MG63 (cell line): Measurements from ENCODE around the gene TAS2R42. TPM values are rescaled to one million over a fixed set of nuclear protein-coding genes. Genes with fewer than 3 reads are reported as not detected.

Source experiments
- DNase-seq: peaks from one replicate; pipeline ENCODE4 v3.0.0-alpha.2; 2020
- H3K27me3 ChIP-seq: fragments of 250-450 bp; sonication (Bioruptor Pico); 2 replicates; pipeline ENCODE4 v1.5.1; 2020; ENCODE audit warnings: mild to moderate bottlenecking, moderate library complexity
- H3K36me3 ChIP-seq: fragments of 250-450 bp; sonication (Bioruptor Pico); 2 replicates; pipeline ENCODE4 v1.5.1; 2020; ENCODE audit warnings: mild to moderate bottlenecking, moderate library complexity
- H3K4me3 ChIP-seq: fragments of 250-450 bp; sonication (Bioruptor Pico); 2 replicates; pipeline ENCODE4 v1.5.1; 2020; ENCODE audit warnings: mild to moderate bottlenecking, moderate library complexity
- H3K9me3 ChIP-seq: fragments of 250-450 bp; sonication (Bioruptor Pico); 2 replicates; pipeline ENCODE4 v1.5.1; 2020; ENCODE audit warnings: mild to moderate bottlenecking, moderate library complexity
- total RNA-seq: library from RNA; depleted of rRNA; stranded (reverse); fragments of >200 nt; shearing (Covaris generic); gene quantifications from 2 replicates; pipeline ENCODE4 v1.2.3, GENCODE V29; 2014; ENCODE audit warnings: low replicate concordance; rRNA removed

Gene TAS2R42, protein sequence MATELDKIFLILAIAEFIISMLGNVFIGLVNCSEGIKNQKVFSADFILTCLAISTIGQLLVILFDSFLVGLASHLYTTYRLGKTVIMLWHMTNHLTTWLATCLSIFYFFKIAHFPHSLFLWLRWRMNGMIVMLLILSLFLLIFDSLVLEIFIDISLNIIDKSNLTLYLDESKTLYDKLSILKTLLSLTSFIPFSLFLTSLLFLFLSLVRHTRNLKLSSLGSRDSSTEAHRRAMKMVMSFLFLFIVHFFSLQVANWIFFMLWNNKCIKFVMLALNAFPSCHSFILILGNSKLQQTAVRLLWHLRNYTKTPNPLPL
- total RNA-seq: not detected in 2 replicates

GRCh38 chr12:11186837-11187236, at the start of gene TAS2R42:
TSS of gene TAS2R42 (minus strand) at chr12:11186937. CDS start at chr12:11186937, 0 bp downstream.
- no peak for DNase-seq
- no peak within 1 kb of the TSS for H3K4me3 ChIP-seq
- H3K27me3 ChIP-seq: peaks cover 6% of the 10 kb centered on the region
- no peaks in the 10 kb centered on the region for H3K9me3 ChIP-seq
- no peaks in the 10 kb centered on the region for H3K36me3 ChIP-seq

- Histone ChIP-seq H3K27me3 (peaks cover 5% of the 10 kb centered on the region; the same call in 1 of the 2 replicates), H3K9me3 (no peaks in the 10 kb centered on the region), H3K4me3 (no peak overlapping the region), H3K36me3 (no peaks in the 10 kb centered on the region)
- no peak for DNase-seq
Observed at GRCh38 chr12:11233532-11233931, 46.8 kb upstream of the TAS2R42 start.

GRCh38 chr12:11228296-11228879, 41.7 kb upstream of the TAS2R42 start:
- Histone ChIP-seq H3K36me3 (no peaks in the 10 kb centered on the region), H3K9me3 (no peaks in the 10 kb centered on the region), H3K27me3 (peaks cover 26% of the 10 kb centered on the region), H3K4me3 (no peak overlapping the region)
- peak; percentile 16 for DNase-seq

- no peaks in the 10 kb centered on the region; the same call in 1 of the 2 replicates for H3K9me3 ChIP-seq
- H3K4me3 ChIP-seq: no peak overlapping the region
- no peaks in the 10 kb centered on the region for H3K36me3 ChIP-seq
- peaks cover 29% of the 10 kb centered on the region for H3K27me3 ChIP-seq
- DNase-seq: no peak
Observed at GRCh38 chr12:11227373-11227772, 40.6 kb upstream of the TAS2R42 start.

DNA sequence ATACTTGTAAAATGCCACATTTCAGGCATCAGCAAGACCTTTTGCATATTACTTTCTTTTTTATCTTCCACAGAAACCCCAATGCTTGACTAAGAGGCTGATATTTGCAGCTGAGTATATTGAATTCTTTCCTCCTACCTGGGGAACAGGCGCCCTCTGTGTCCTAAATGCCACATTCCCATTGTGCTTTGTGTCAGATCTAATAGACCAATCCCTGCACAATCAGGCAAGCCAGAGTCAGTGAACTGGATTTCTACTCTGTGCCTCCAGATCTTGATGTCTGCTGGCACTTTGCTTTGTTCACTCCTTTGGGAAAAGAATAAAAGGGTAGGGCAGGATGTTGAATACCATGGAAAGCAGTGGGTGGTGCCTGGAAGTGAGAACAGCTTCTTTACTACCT, 22.4 kb upstream of the TAS2R42 start:
- Histone ChIP-seq H3K36me3 (no peaks in the 10 kb centered on the region), H3K4me3 (no peak overlapping the region), H3K9me3 (no peaks in the 10 kb centered on the region), H3K27me3 (no peaks in the 10 kb centered on the region; the same call in 1 of the 2 replicates)
- DNase-seq: no peak

GRCh38 chr12:11204173-11204572, 17.4 kb upstream of the TAS2R42 start:
- no peaks in the 10 kb centered on the region for H3K9me3 ChIP-seq
- no peak overlapping the region for H3K4me3 ChIP-seq
- H3K27me3 ChIP-seq: no peaks in the 10 kb centered on the region; the same call in 1 of the 2 replicates
- DNase-seq: no peak
- no peaks in the 10 kb centered on the region for H3K36me3 ChIP-seq

- Histone ChIP-seq H3K9me3 (no peaks in the 10 kb centered on the region), H3K36me3 (no peaks in the 10 kb centered on the region), H3K27me3 (no peaks in the 10 kb centered on the region; the same call in 1 of the 2 replicates), H3K4me3 (no peak overlapping the region)
- DNase-seq: no peak
Observed at GRCh38 chr12:11202811-11203210, 16.1 kb upstream of the TAS2R42 start.

GRCh38 chr12:11183011-11183410, 3.7 kb downstream of the TAS2R42 start:
- Histone ChIP-seq H3K36me3 (no peaks in the 10 kb centered on the region), H3K4me3 (no peak overlapping the region), H3K27me3 (peaks cover 6% of the 10 kb centered on the region), H3K9me3 (no peaks in the 10 kb centered on the region)
- DNase-seq: no peak

- Histone ChIP-seq H3K4me3 (no peak overlapping the region), H3K27me3 (peaks cover 6% of the 10 kb centered on the region), H3K36me3 (no peaks in the 10 kb centered on the region), H3K9me3 (no peaks in the 10 kb centered on the region)
- DNase-seq: no peak
Observed at GRCh38 chr12:11182529-11182928, 4.2 kb downstream of the TAS2R42 start.

- Histone ChIP-seq H3K36me3 (peaks cover 3% of the 10 kb centered on the region), H3K27me3 (no peaks in the 10 kb centered on the region), H3K9me3 (no peaks in the 10 kb centered on the region), H3K4me3 (no peak overlapping the region)
- DNase-seq: no peak
Observed at GRCh38 chr12:11178250-11178649, 8.5 kb downstream of the TAS2R42 start.

GRCh38 chr12:11174022-11174421, 12.7 kb downstream of the TAS2R42 start:
- H3K4me3 ChIP-seq: no peak overlapping the region
- no peaks in the 10 kb centered on the region for H3K27me3 ChIP-seq
- H3K36me3 ChIP-seq: peaks cover 31% of the 10 kb centered on the region
- no peak for DNase-seq
- H3K9me3 ChIP-seq: no peaks in the 10 kb centered on the region

DNA sequence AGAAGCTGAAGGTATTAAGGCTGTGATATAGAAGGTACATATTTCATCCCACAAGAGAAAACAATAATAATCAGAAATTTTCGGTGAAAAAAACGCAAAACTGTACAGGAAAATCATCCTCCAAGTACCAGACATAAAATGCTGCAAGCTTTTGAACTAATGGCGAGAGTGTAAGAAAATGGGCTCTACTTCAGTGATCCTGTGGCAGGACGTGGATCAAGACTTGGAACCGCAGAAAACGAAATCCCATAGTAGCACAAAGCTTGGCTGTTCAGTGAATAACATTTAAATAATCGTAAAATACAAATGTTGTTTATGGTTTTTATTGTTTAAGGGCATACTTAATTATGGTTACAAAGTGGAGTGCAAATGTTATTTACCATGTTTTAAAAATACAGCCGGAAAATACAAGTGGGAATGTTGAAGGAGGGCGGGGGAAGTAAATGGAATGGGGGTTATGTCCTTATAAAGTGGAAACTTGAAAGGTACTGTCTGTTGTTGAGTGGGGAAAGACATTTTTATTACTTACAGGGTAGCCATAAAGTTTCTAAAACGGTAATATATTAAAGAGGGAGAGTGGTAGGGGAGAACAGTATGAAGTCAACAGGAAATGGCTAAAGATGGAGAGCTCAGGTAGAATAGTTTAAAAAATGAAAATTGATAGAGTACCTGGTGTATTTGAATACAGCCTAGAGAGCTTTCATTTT, 14.6 kb downstream of the TAS2R42 start:
- Histone ChIP-seq H3K4me3 (peak overlapping the region; percentile 90), H3K27me3 (no peaks in the 10 kb centered on the region), H3K36me3 (peaks cover 40% of the 10 kb centered on the region), H3K9me3 (no peaks in the 10 kb centered on the region)
- DNase-seq: no peak

- Histone ChIP-seq H3K36me3 (peaks cover 47% of the 10 kb centered on the region), H3K27me3 (no peaks in the 10 kb centered on the region), H3K9me3 (no peaks in the 10 kb centered on the region), H3K4me3 (peak within 1 kb of the TSS; percentile 90)
- peak; percentile 94 for DNase-seq
Observed at GRCh38 chr12:11171145-11171968, 15.4 kb downstream of the TAS2R42 start, which contains the start of gene SMIM10L1. TSS of gene SMIM10L1 (plus strand) at chr12:11171194. CDS start at chr12:11171357, 163 bp downstream.

GRCh38 chr12:11170810-11171144, 16.0 kb downstream of the TAS2R42 start:
- Histone ChIP-seq H3K9me3 (no peaks in the 10 kb centered on the region), H3K27me3 (no peaks in the 10 kb centered on the region), H3K36me3 (peaks cover 48% of the 10 kb centered on the region), H3K4me3 (peak overlapping the region; percentile 90)
- DNase-seq: no peak

GRCh38 chr12:11166300-11166699, 20.4 kb downstream of the TAS2R42 start:
- peaks cover 46% of the 10 kb centered on the region for H3K36me3 ChIP-seq
- no peaks in the 10 kb centered on the region for H3K9me3 ChIP-seq
- no peaks in the 10 kb centered on the region for H3K27me3 ChIP-seq
- no peak overlapping the region for H3K4me3 ChIP-seq
- no peak for DNase-seq

DNA sequence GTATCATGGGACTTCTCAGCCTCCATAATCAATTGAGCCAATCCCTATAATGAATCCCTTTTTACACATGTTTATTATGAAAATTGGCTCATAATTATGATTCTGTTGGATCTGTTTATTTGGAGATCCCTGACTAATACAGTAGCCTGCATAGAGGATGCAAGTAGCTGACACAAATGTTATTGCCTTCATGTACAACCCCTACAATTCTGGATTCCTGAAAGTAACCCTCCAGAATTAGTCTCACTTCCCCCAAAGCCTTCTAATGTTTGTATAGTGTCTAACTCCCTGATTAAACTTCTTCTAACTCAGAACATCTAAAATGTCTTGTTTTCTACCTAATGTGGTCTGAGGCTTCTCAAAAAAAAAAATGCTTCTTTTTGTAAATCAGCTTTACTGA, 22.4 kb downstream of the TAS2R42 start:
- DNase-seq: no peak
- Histone ChIP-seq H3K36me3 (peaks cover 45% of the 10 kb centered on the region), H3K9me3 (no peaks in the 10 kb centered on the region), H3K4me3 (no peak overlapping the region), H3K27me3 (no peaks in the 10 kb centered on the region)
